Ascending aorta (tissue), 2 donors: ENCODE results near the gene MICB. TPM values are rescaled to one million over a fixed set of nuclear protein-coding genes. Genes with fewer than 3 reads are reported as not detected.

Source experiments
- DNase-seq, 2 donors: peaks; one replicate each; pipeline ENCODE4 v3.0.0-alpha.2; 2019; ENCODE audit warnings: low spot score in 2 of 2
- H3K27ac ChIP-seq, 2 donors: fragments of 200-600 bp; sonication (generic); one replicate each; pipeline ENCODE4 v1.5.1; 2016 to 2017; ENCODE audit warnings: mild to moderate bottlenecking in 1 of 2
- H3K27me3 ChIP-seq: fragments of 200-600 bp; sonication (generic); one replicate; pipeline ENCODE4 v1.5.1; 2017
- H3K36me3 ChIP-seq, 2 donors: fragments of 200-600 bp; sonication (generic); one replicate each; pipeline ENCODE4 v1.5.1; 2016
- H3K4me1 ChIP-seq, 2 donors: fragments of 200-600 bp; sonication (generic); one replicate each; pipeline ENCODE4 v1.5.1; 2016 to 2017; ENCODE audit warnings: mild to moderate bottlenecking in 1 of 2
- H3K4me3 ChIP-seq, 2 donors: fragments of 200-600 bp; sonication (generic); one replicate each; pipeline ENCODE4 v1.5.1; 2016 to 2017; ENCODE audit warnings: mild to moderate bottlenecking in 1 of 2
- H3K9me3 ChIP-seq, 2 donors: fragments of 200-600 bp; sonication (generic); one replicate each; pipeline ENCODE4 v1.5.1; 2016
- intact Hi-C: fragments of 100-400 bp; cut with DNase I; formaldehyde crosslinking; loops from one replicate; pipeline ENCODE4 v1.15.1; 2023
- total RNA-seq: library from RNA; depleted of rRNA; stranded (reverse); fragments of >200 nt; gene quantifications from one replicate; pipeline ENCODE4 v1.1.0, GENCODE V29; 2016
- TF ChIP-seq, protein P1 (sequence below), 3 experiments: fragments of 200-600 bp in 2 of 3; fragments of 450-650 bp in 1 of 3; sonication (generic) in 2 of 3; IDR thresholded peaks; one replicate each; pipeline ENCODE4 v1.5.1; 2016 to 2019; ENCODE audit warnings: antibody characterized with exemption in 3 of 3, mild to moderate bottlenecking in 1 of 3, moderate library complexity in 1 of 3

MICB gene
- total RNA-seq, 1 donor from 2014 or later = 0.11 TPM

GRCh38 chr6:31531771-31532643 lies 34.1 kb downstream of the MICB start:
- DNase-seq = no peak
- no peak overlapping the region for H3K27ac ChIP-seq
- intact Hi-C loops = no loop called here
- TF ChIP-seq, protein P1, sequence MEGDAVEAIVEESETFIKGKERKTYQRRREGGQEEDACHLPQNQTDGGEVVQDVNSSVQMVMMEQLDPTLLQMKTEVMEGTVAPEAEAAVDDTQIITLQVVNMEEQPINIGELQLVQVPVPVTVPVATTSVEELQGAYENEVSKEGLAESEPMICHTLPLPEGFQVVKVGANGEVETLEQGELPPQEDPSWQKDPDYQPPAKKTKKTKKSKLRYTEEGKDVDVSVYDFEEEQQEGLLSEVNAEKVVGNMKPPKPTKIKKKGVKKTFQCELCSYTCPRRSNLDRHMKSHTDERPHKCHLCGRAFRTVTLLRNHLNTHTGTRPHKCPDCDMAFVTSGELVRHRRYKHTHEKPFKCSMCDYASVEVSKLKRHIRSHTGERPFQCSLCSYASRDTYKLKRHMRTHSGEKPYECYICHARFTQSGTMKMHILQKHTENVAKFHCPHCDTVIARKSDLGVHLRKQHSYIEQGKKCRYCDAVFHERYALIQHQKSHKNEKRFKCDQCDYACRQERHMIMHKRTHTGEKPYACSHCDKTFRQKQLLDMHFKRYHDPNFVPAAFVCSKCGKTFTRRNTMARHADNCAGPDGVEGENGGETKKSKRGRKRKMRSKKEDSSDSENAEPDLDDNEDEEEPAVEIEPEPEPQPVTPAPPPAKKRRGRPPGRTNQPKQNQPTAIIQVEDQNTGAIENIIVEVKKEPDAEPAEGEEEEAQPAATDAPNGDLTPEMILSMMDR (IDR thresholded peaks at IDR 0.05) = no peak
- H3K4me3 ChIP-seq = no peak overlapping the region
- no peaks in the 10 kb centered on the region for H3K9me3 ChIP-seq
- H3K4me1 ChIP-seq = no peaks in the 10 kb centered on the region
- peaks cover 62 to 75% of the 10 kb centered on the region in 2 donors for H3K36me3 ChIP-seq
- no peaks in the 10 kb centered on the region for H3K27me3 ChIP-seq

DNA sequence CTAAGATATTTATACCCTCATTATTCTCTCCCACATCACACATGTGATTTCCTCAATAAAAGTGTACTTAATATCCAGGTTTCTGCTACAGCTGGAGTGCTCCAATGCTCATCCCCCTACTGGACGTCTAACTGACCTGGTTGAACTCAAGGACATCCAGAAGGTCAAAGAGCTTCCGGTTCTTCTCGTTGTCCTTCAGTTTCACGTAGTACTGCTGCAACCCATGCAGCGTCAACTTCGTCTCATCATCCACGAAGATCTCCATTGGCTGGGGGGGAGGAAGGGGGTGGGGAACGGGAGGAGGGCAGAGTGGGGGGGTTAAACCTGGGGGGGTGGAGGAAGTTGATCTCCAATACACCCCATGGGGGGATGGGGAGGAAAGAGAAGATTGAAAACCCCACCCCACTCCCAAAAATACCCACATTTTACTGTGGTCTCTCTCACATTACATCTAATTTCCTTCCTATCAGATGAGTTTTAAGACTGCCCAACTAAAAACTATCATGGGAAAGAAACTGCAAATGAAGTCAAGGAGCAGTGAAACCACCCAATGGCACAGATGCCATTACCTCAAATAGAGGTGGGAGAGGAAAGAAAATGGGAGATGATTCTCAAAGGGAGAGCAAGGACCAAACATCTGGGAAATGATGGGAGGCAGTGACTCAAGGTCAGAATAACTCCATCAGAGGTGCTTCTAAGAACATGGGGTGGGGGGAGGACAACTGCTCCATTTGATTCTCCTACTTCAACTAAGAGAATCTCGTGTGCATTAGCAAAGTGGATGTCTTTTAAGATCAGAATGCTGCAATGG lies 34.9 kb downstream of the MICB start:
- intact Hi-C loops = no loop called here
- Histone ChIP-seq H3K27me3 (no peaks in the 10 kb centered on the region), H3K4me1 (no peaks in the 10 kb centered on the region), H3K9me3 (no peaks in the 10 kb centered on the region), H3K4me3 (no peak overlapping the region), H3K36me3 (peaks cover 71 to 83% of the 10 kb centered on the region in 2 donors), H3K27ac (no peak overlapping the region)
- no peak for DNase-seq
- TF ChIP-seq, protein P1 (IDR thresholded peaks at IDR 0.05) = no peak

DNA sequence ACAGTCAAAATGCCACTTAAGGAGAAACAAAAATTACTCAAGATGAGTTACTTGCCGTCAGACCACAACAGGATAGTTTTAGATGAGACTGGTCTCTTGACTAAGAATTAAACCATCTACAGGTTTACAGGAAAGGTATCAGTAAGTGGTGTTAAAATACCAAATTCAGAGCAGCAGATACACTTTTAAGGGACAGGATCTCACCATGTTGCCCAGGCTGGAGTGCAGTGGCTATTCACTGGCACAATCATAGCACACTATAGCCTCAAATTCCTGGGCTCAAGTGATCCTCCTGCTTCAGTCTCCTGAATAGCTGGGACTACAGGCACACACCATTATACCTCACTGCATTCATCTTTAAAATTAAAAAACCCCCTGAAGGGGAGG lies 35.5 kb downstream of the MICB start:
- Histone ChIP-seq H3K4me1 (peaks cover 0 to 2% of the 10 kb centered on the region in 2 donors), H3K27me3 (no peaks in the 10 kb centered on the region), H3K27ac (no peak overlapping the region), H3K4me3 (no peak overlapping the region), H3K36me3 (peaks cover 77 to 89% of the 10 kb centered on the region in 2 donors), H3K9me3 (no peaks in the 10 kb centered on the region)
- intact Hi-C loops = no loop called here
- DNase-seq = no peak
- TF ChIP-seq, protein P1 (IDR thresholded peaks at IDR 0.05) = no peak

- no peak for DNase-seq
- Histone ChIP-seq H3K27ac (no peak overlapping the region), H3K27me3 (no peaks in the 10 kb centered on the region), H3K36me3 (peaks cover 77 to 95% of the 10 kb centered on the region in 2 donors), H3K4me1 (peaks cover 0 to 8% of the 10 kb centered on the region in 2 donors), H3K4me3 (no peak overlapping the region), H3K9me3 (no peaks in the 10 kb centered on the region)
- intact Hi-C loops = no loop called here
- TF ChIP-seq, protein P1 (IDR thresholded peaks at IDR 0.05) = no peak
Measured at GRCh38 chr6:31534011-31534410, 36.1 kb downstream of the MICB start.

DNA sequence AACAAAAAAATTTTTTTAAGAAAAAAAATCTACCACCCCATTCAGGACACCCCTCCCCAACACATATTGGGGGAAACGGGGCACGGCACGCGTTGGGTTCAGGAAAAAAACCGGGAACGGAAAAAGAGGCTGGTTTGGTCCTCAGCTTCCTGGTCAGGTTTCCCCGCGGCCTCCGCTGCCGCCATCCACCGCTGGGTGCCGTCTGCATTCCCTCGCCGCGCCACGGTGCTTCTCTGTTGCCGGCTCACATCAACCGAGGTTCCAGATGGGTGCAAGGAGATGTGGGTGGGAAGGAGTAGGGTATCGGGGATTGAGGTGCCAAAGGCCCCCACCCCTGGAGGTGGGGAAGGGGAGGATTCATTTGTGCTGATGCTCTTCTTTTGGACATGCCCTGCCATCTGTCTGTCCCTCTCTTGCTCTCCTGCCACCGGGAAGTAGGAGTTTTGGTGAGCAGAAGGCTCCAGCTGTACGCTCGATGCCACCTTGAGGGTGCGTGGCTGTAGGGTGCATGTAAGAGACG lies 36.6 kb downstream of the MICB start:
- intact Hi-C loops = no loop called here
- DNase-seq = no peak

More for the DNA sequence above, 36.6 kb downstream of the MICB start:
- Histone ChIP-seq H3K4me3 (no peak overlapping the region), H3K4me1 (peaks cover under 1 to 13% of the 10 kb centered on the region in 2 donors), H3K9me3 (no peaks in the 10 kb centered on the region), H3K27ac (no peak overlapping the region), H3K36me3 (peaks cover 77 to 98% of the 10 kb centered on the region in 2 donors), H3K27me3 (no peaks in the 10 kb centered on the region)
- TF ChIP-seq, protein P1 (IDR thresholded peaks at IDR 0.05) = no peak
